22Rv1 (cell line): ENCODE data around the gene BAHCC1.

Experiments used
- CTCF ChIP-seq: fragments of 450-650 bp; IDR thresholded peaks from 2 replicates; pipeline ENCODE4 v1.5.1; 2017; ENCODE audit warnings: mild to moderate bottlenecking
- ZFX ChIP-seq: fragments of 450-650 bp; IDR thresholded peaks from 2 replicates; pipeline ENCODE4 v1.6.1; 2017; ENCODE audit warnings: antibody characterized with exemption, borderline replicate concordance

- TF ChIP-seq CTCF = no peak
- no peak for TF ChIP-seq ZFX
Measured at GRCh38 chr17:81479175-81480071, 84.2 kb downstream of the BAHCC1 start.
